Thyroid gland (tissue), 4 donors: ENCODE data around the gene RAB40A. TPM values are rescaled to one million over a fixed set of nuclear protein-coding genes. Genes with fewer than 3 reads are reported as not detected.

Experiments
- DNase-seq, 2 donors: peaks; one replicate each; pipeline ENCODE4 v3.0.0-alpha.2; 2019
- H3K27ac ChIP-seq, 3 donors: fragments of 200-600 bp; sonication (generic); 1 replicate in 2 of 3; 2 replicates in 1 of 3; pipeline ENCODE4 v1.5.1; 2016 to 2019; ENCODE audit warnings: mild to moderate bottlenecking in 1 of 3, moderate library complexity in 1 of 3
- H3K27me3 ChIP-seq: fragments of 200-600 bp; sonication (generic); one replicate; pipeline ENCODE4 v1.5.1; 2019
- H3K36me3 ChIP-seq, 2 donors: fragments of 200-600 bp; sonication (generic); one replicate each; pipeline ENCODE4 v1.5.1; 2016 to 2019
- H3K4me1 ChIP-seq, 2 donors: fragments of 200-600 bp; sonication (generic); one replicate each; pipeline ENCODE4 v1.5.1; 2017 to 2019
- H3K4me3 ChIP-seq, 3 donors: fragments of 200-600 bp; sonication (generic); replicated peaks in 1 of 3; 1 replicate in 2 of 3; 2 replicates in 1 of 3; pipeline ENCODE4 v1.5.1; 2016; ENCODE audit warnings: mild to moderate bottlenecking in 1 of 3
- H3K9me3 ChIP-seq: fragments of 200-600 bp; sonication (generic); one replicate; pipeline ENCODE4 v1.5.1; 2017
- POLR2A ChIP-seq, 2 donors: fragments of 450-650 bp; IDR thresholded peaks; one replicate each; pipeline ENCODE4 v1.6.1; 2017; ENCODE audit warnings: antibody characterized with exemption in 2 of 2, mild to moderate bottlenecking in 2 of 2, moderate library complexity in 1 of 2
- WGBS, 2 donors: methylation state at CpG; one replicate each; pipeline ENCODE4 v1.1.5; 2017; 5-methylcytosine and 5-hydroxymethylcytosine counted together
- intact Hi-C: fragments of 100-400 bp; cut with DNase I; formaldehyde crosslinking; loops from one replicate; pipeline ENCODE4 v1.15.1; 2023
- total RNA-seq, 4 donors: library from RNA; depleted of rRNA; stranded (reverse); fragments of >200 nt; gene quantifications; one replicate each; pipeline ENCODE4 v1.2.3, GENCODE V29; 2016
- TF ChIP-seq, protein P1 (sequence below), 6 experiments: fragments of 200-600 bp in 3 of 6; fragments of 450-650 bp in 3 of 6; sonication (generic) in 3 of 6; IDR thresholded peaks; one replicate each; pipeline ENCODE4 v1.5.1; 2016 to 2019; ENCODE audit warnings: antibody characterized with exemption in 6 of 6, mild to moderate bottlenecking in 2 of 6, inconsistent platforms in 1 of 6, moderate library complexity in 1 of 6

The RAB40A gene, protein sequence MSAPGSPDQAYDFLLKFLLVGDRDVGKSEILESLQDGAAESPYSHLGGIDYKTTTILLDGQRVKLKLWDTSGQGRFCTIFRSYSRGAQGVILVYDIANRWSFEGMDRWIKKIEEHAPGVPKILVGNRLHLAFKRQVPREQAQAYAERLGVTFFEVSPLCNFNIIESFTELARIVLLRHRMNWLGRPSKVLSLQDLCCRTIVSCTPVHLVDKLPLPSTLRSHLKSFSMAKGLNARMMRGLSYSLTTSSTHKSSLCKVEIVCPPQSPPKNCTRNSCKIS
- total RNA-seq = under 1 TPM; 0.33 to 0.71 (median 0.58) TPM

DNA sequence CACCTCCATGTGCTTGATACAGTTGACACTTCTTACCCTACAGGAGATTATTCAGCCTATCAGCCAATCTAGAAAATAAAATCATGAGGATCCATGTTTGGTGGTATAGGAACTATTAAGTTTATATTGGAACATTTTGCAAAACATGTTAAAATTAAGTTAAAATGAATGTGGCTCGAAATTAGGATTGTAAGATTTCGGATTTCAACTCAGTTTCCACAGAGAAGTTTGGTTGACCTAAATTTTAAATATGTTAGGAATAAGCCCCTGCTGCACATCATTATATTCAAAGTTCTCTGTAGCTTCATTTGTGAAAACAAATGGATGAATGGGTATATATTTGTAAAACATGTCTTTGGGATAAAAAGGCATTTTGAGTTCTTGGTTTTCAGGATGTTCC lies at the start of gene RAB40A:
TSS of gene RAB40A (minus strand) at position 101 of the 400 bp plus-strand sequence. CDS start 18,733 bp downstream, outside the sequence.
- DNase-seq = no peak
- H3K36me3 ChIP-seq = no peaks in the 10 kb centered on the region
- 87 to 91% methylated on average over 2 of the region's 2 CpGs for WGBS, 2 donors
- TF ChIP-seq, protein P1, sequence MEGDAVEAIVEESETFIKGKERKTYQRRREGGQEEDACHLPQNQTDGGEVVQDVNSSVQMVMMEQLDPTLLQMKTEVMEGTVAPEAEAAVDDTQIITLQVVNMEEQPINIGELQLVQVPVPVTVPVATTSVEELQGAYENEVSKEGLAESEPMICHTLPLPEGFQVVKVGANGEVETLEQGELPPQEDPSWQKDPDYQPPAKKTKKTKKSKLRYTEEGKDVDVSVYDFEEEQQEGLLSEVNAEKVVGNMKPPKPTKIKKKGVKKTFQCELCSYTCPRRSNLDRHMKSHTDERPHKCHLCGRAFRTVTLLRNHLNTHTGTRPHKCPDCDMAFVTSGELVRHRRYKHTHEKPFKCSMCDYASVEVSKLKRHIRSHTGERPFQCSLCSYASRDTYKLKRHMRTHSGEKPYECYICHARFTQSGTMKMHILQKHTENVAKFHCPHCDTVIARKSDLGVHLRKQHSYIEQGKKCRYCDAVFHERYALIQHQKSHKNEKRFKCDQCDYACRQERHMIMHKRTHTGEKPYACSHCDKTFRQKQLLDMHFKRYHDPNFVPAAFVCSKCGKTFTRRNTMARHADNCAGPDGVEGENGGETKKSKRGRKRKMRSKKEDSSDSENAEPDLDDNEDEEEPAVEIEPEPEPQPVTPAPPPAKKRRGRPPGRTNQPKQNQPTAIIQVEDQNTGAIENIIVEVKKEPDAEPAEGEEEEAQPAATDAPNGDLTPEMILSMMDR (IDR thresholded peaks at IDR 0.05) = no peak
- no peak for TF ChIP-seq POLR2A (IDR thresholded peaks at IDR 0.05)
- intact Hi-C loops = no loop called here
- no peaks in the 10 kb centered on the region for H3K9me3 ChIP-seq
- H3K4me1 ChIP-seq = no peaks in the 10 kb centered on the region
- no peaks in the 10 kb centered on the region for H3K27me3 ChIP-seq
- H3K4me3 ChIP-seq = no peak within 1 kb of the TSS
- H3K27ac ChIP-seq = no peak within 1 kb of the TSS

DNA sequence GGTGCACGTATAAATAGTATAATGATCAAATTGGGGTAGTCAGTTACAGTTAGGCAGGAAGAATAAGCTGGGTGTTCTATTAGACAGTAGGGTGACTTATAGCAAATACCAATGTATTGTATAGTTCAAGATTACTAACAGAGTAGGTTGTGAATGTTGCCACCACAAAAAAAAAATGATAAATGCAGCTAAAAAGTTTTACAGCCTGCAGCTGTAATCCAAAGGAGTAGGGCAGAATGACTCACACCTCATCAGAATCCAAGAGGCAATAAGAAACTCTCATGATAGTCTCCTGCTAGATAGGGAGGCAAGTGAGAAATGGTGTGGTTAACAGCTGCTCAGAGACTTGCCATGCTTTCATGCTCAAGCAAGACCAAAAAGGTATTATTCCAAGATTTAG lies 46.5 kb upstream of the RAB40A start:
- no peak for TF ChIP-seq POLR2A (IDR thresholded peaks at IDR 0.05)
- TF ChIP-seq, protein P1 (IDR thresholded peaks at IDR 0.05) = no peak
- Histone ChIP-seq H3K4me1 (no peaks in the 10 kb centered on the region), H3K4me3 (no peak overlapping the region), H3K36me3 (no peaks in the 10 kb centered on the region), H3K27me3 (no peaks in the 10 kb centered on the region), H3K9me3 (no peaks in the 10 kb centered on the region), H3K27ac (no peak overlapping the region)
- intact Hi-C loops = no loop called here
- WGBS, 2 donors = 43 to 71% methylated on average over 1 of the region's 1 CpG
- no peak for DNase-seq

GRCh38 chrX:103565197-103565596 lies 45.9 kb upstream of the RAB40A start:
- intact Hi-C loops = no loop called here
- no peak for TF ChIP-seq POLR2A (IDR thresholded peaks at IDR 0.05)
- TF ChIP-seq, protein P1 (IDR thresholded peaks at IDR 0.05) = no peak
- no peak for DNase-seq
- Histone ChIP-seq H3K36me3 (no peaks in the 10 kb centered on the region), H3K27ac (no peak overlapping the region), H3K4me3 (no peak overlapping the region), H3K9me3 (no peaks in the 10 kb centered on the region), H3K27me3 (no peaks in the 10 kb centered on the region), H3K4me1 (no peaks in the 10 kb centered on the region)
- WGBS, 2 donors = 83 to 89% methylated on average over 4 of the region's 4 CpGs

GRCh38 chrX:103562801-103563200 lies 43.5 kb upstream of the RAB40A start:
- DNase-seq = no peak
- Histone ChIP-seq H3K36me3 (no peaks in the 10 kb centered on the region), H3K27me3 (no peaks in the 10 kb centered on the region), H3K4me1 (no peaks in the 10 kb centered on the region), H3K27ac (no peak overlapping the region), H3K9me3 (no peaks in the 10 kb centered on the region), H3K4me3 (no peak overlapping the region)
- TF ChIP-seq, protein P1 (IDR thresholded peaks at IDR 0.05) = no peak
- no peak for TF ChIP-seq POLR2A (IDR thresholded peaks at IDR 0.05)
- WGBS, 2 donors = 83 to 87% methylated on average over 2 of the region's 2 CpGs
- intact Hi-C loops = no loop called here

DNA sequence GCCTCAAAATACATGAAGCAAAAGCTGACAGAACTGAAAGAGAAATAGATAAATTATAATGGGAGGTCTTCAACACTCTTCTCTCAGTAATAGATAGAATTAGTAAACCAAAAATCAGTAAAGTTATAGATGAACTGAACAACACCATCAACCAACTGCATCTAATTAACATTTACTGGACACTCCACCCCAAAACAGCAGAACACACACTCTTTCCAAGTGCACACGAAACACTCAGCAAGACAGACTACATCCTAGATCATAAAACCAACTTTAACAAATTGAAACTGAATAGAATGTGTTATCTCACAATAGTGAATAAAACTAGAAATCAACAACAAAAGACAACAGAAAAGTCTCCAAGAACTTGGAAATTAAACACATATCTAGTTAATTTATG lies 41.0 kb upstream of the RAB40A start:
- Histone ChIP-seq H3K4me3 (no peak overlapping the region), H3K9me3 (no peaks in the 10 kb centered on the region), H3K27ac (no peak overlapping the region), H3K36me3 (no peaks in the 10 kb centered on the region), H3K27me3 (no peaks in the 10 kb centered on the region), H3K4me1 (no peaks in the 10 kb centered on the region)
- 73 to 83% methylated on average over 1 of the region's 1 CpG for WGBS, 2 donors
- TF ChIP-seq, protein P1 (IDR thresholded peaks at IDR 0.05) = no peak
- no peak for TF ChIP-seq POLR2A (IDR thresholded peaks at IDR 0.05)
- intact Hi-C loops = no loop called here
- DNase-seq = no peak
